Activated B cell treated with CpG ODN at 0.5 μM for 24 hours (primary cell): Measurements from ENCODE around the gene ARHGEF38. TPM values are rescaled to one million over a fixed set of nuclear protein-coding genes. Genes with fewer than 3 reads are reported as not detected.

Source experiments
- ATAC-seq: fragments of 200-7000 bp; cut with Tn5 transposase; one replicate; pipeline ENCODE4 v1.10.0; 2021; ENCODE audit warnings: low read depth, mild to moderate bottlenecking, moderate library complexity
- CTCF ChIA-PET: fragments of 350-600 bp; sonication (Branson Sonifier 250); formaldehyde crosslinking; loops from one replicate; lab custom pipeline; 2021; ENCODE audit warnings: antibody characterized with exemption; lab: Charles Lee
- POLR2A ChIA-PET: fragments of 350-600 bp; sonication (Branson Sonifier 250); formaldehyde crosslinking; loops from one replicate; lab custom pipeline; 2021; ENCODE audit warnings: antibody characterized with exemption; lab: Charles Lee
- DNase-seq: peaks from one replicate; pipeline ENCODE4 v3.0.0; 2022
- H3K27ac Mint-ChIP-seq: one replicate; pipeline ENCODE4 v1.8.0; 2020; ENCODE audit warnings: mixed read lengths
- H3K27me3 Mint-ChIP-seq: one replicate; pipeline ENCODE4 v1.8.0; 2021; ENCODE audit warnings: mixed read lengths
- H3K36me3 Mint-ChIP-seq: one replicate; pipeline ENCODE4 v1.8.0; 2021; ENCODE audit warnings: low read depth, mixed read lengths
- H3K4me1 Mint-ChIP-seq: one replicate; pipeline ENCODE4 v1.8.0; 2021; ENCODE audit warnings: mixed read lengths
- H3K4me3 Mint-ChIP-seq: one replicate; pipeline ENCODE4 v1.8.0; 2020; ENCODE audit warnings: mild to moderate bottlenecking, mixed read lengths
- H3K9me3 Mint-ChIP-seq: one replicate; pipeline ENCODE4 v1.8.0; 2020; ENCODE audit warnings: mixed read lengths
- CTCF ChIP-seq: fragments of 200-600 bp; IDR thresholded peaks from one replicate; pipeline ENCODE4 v1.8.0; 2022; ENCODE audit warnings: antibody characterized with exemption, mild to moderate bottlenecking
- intact Hi-C: fragments of 100-400 bp; cut with micrococcal nuclease; formaldehyde crosslinking; loops from one replicate; pipeline ENCODE4 v1.15.1; 2024
- total RNA-seq: library from RNA; stranded (reverse); gene quantifications from 2 replicates; pipeline ENCODE4 v1.2.3, GENCODE V29; 2022

Gene ARHGEF38
- total RNA-seq, 1 donor from 2014 or later, result not detected

- DNase-seq (no peak), ATAC-seq (no peak)
- no peak overlapping the region for H3K4me3 Mint-ChIP-seq
- no peaks in the 10 kb centered on the region for H3K4me1 Mint-ChIP-seq
- CTCF ChIA-PET, result no interaction called here
- peaks cover 14% of the 10 kb centered on the region for H3K27me3 Mint-ChIP-seq
- POLR2A ChIA-PET, result no interaction called here
- no peak for TF ChIP-seq CTCF
- H3K27ac Mint-ChIP-seq, result no peak overlapping the region
- H3K36me3 Mint-ChIP-seq, result no peaks in the 10 kb centered on the region
- peaks cover 3% of the 10 kb centered on the region for H3K9me3 Mint-ChIP-seq
- intact Hi-C loops, result no loop called here
Observed at GRCh38 chr4:105536601-105537000, 15.8 kb upstream of the ARHGEF38 start.

- DNase-seq, result no peak
- peaks cover 6% of the 10 kb centered on the region for H3K27me3 Mint-ChIP-seq
- H3K4me3 Mint-ChIP-seq, result no peak overlapping the region
- TF ChIP-seq CTCF, result no peak
- POLR2A ChIA-PET, result no interaction called here
- H3K9me3 Mint-ChIP-seq, result peaks cover 3% of the 10 kb centered on the region
- no peaks in the 10 kb centered on the region for H3K4me1 Mint-ChIP-seq
- intact Hi-C loops, result no loop called here
- no peak for ATAC-seq
- H3K36me3 Mint-ChIP-seq, result no peaks in the 10 kb centered on the region
- no peak overlapping the region for H3K27ac Mint-ChIP-seq
- CTCF ChIA-PET, result no interaction called here
Observed at GRCh38 chr4:105541420-105541819, 11.0 kb upstream of the ARHGEF38 start.

- intact Hi-C loops, result no loop called here
- CTCF ChIA-PET, result no interaction called here
- peaks cover 3% of the 10 kb centered on the region for H3K9me3 Mint-ChIP-seq
- H3K4me3 Mint-ChIP-seq, result no peak overlapping the region
- DNase-seq, result no peak
- no peak for TF ChIP-seq CTCF
- H3K36me3 Mint-ChIP-seq, result no peaks in the 10 kb centered on the region
- no peak for ATAC-seq
- no peak overlapping the region for H3K27ac Mint-ChIP-seq
- peaks cover 2% of the 10 kb centered on the region for H3K27me3 Mint-ChIP-seq
- POLR2A ChIA-PET, result no interaction called here
- no peaks in the 10 kb centered on the region for H3K4me1 Mint-ChIP-seq
Observed at GRCh38 chr4:105542039-105542438, 10.4 kb upstream of the ARHGEF38 start.

- no peaks in the 10 kb centered on the region for H3K36me3 Mint-ChIP-seq
- H3K9me3 Mint-ChIP-seq, result peaks cover 3% of the 10 kb centered on the region
- ChIA-PET POLR2A (no interaction called here), CTCF (no interaction called here)
- intact Hi-C loops, result no loop called here
- no peak overlapping the region for H3K27ac Mint-ChIP-seq
- ATAC-seq, result no peak
- no peaks in the 10 kb centered on the region for H3K27me3 Mint-ChIP-seq
- DNase-seq, result no peak
- no peaks in the 10 kb centered on the region for H3K4me1 Mint-ChIP-seq
- no peak overlapping the region for H3K4me3 Mint-ChIP-seq
- no peak for TF ChIP-seq CTCF
Observed at GRCh38 chr4:105543346-105543745, 9.1 kb upstream of the ARHGEF38 start.

GRCh38 chr4:105543881-105544280, 8.5 kb upstream of the ARHGEF38 start:
- intact Hi-C loops, result no loop called here
- no peak for TF ChIP-seq CTCF
- Mint-ChIP-seq H3K4me1 (no peaks in the 10 kb centered on the region), H3K36me3 (no peaks in the 10 kb centered on the region), H3K27me3 (no peaks in the 10 kb centered on the region), H3K4me3 (no peak overlapping the region), H3K9me3 (peaks cover 3% of the 10 kb centered on the region), H3K27ac (no peak overlapping the region)
- no peak for ATAC-seq
- ChIA-PET CTCF (no interaction called here), POLR2A (no interaction called here)
- no peak for DNase-seq
